HCT116 (cell line): Measurements from ENCODE around the gene HDDC3. TPM values are rescaled to one million over a fixed set of nuclear protein-coding genes. Genes with fewer than 3 reads are reported as not detected.

Experiments
- ATAC-seq: fragments of 200-7000 bp; cut with Tn5 transposase; 2 replicates; pipeline ENCODE4 v1.9.1; 2020; ENCODE audit warnings: mild to moderate bottlenecking, moderate library complexity
- BruUV-seq: library from RNA; stranded (reverse); fragments of 400-500 nt; replicated peaks from 2 replicates; lab custom pipeline; 2021; lab: Mats Ljungman, UMichigan
- CTCF ChIA-PET: fragments of 300-600 bp; sonication (Branson Sonifier 250); formaldehyde crosslinking; loops from one replicate; lab custom pipeline; 2021; ENCODE audit warnings: antibody characterized with exemption; lab: Charles Lee
- POLR2A ChIA-PET: fragments of 300-600, 350-600 bp; sonication (Branson Sonifier 250); formaldehyde crosslinking; loops from one replicate; lab custom pipeline; 2021; ENCODE audit warnings: antibody characterized with exemption; lab: Charles Lee
- RAD21 ChIA-PET, 2 experiments: fragments of 300-600 bp; sonication (Branson Sonifier 250); formaldehyde crosslinking; loops; one replicate each; lab custom pipeline; 2023; ENCODE audit warnings: low total read pairs in 2 of 2; ENCODE audit not compliant: uncharacterized antibody in 2 of 2, unreplicated experiment in 2 of 2, low non-redundant PET in 1 of 2; lab: Charles Lee
- DNase-seq: peaks from one replicate; pipeline ENCODE4 v3.0.0-alpha.2; 2010; ENCODE audit warnings: low read depth, low spot score
- H2AFZ ChIP-seq: fragments of 200-600 bp; shearing (Covaris generic), sonication (generic); 2 replicates; pipeline ENCODE4 v1.6.1; 2017; ENCODE audit warnings: low read depth, mixed run types, mixed read lengths, antibody characterized with exemption, low read length; ENCODE audit not compliant: poor library complexity, severe bottlenecking
- H3K27ac ChIP-seq: 2 replicates; pipeline ENCODE4 v1.5.1; 2012; ENCODE audit warnings: low read depth, low read length
- H3K27me3 ChIP-seq: fragments of 200-600 bp; sonication (generic); 2 replicates; pipeline ENCODE4 v1.6.1; 2016; ENCODE audit warnings: mixed run types, low read length, mixed read lengths; ENCODE audit not compliant: insufficient read depth
- H3K36me3 ChIP-seq, 2 experiments: fragments of 200-500 bp in 1 of 2; fragments of 200-600 bp in 1 of 2; sonication (Bioruptor generic) in 1 of 2; sonication (generic) in 1 of 2; 2 replicates each; pipeline versions ENCODE4 v1.5.1 to v1.6.1; 2014 to 2016; ENCODE audit warnings: low read length in 2 of 2, inconsistent platforms in 1 of 2, mixed read lengths in 1 of 2, mixed run types in 1 of 2; ENCODE audit not compliant: insufficient read depth in 2 of 2, control insufficient read depth in 1 of 2
- H3K4me1 ChIP-seq, 2 experiments: fragments of 200-600 bp in 1 of 2; sonication (generic) in 1 of 2; 2 replicates each; pipeline versions ENCODE4 v1.5.1 to v1.6.1; 2012 to 2017; ENCODE audit warnings: low read length in 2 of 2, inconsistent platforms in 1 of 2, mild to moderate bottlenecking in 1 of 2, mixed read lengths in 1 of 2, mixed run types in 1 of 2, moderate library complexity in 1 of 2; ENCODE audit not compliant: insufficient read depth in 2 of 2, control insufficient read depth in 1 of 2
- H3K4me2 ChIP-seq: fragments of 200-600 bp; sonication (generic); 2 replicates; pipeline ENCODE4 v1.6.1; 2017; ENCODE audit warnings: mixed run types, low read length, mixed read lengths
- H3K4me3 ChIP-seq, 2 experiments: fragments of 200-600 bp in 1 of 2; sonication (generic) in 1 of 2; replicated peaks in 1 of 2; 2 replicates each; pipeline ENCODE4 v1.5.1; 2011 to 2016; ENCODE audit warnings: low read length in 2 of 2, control low read depth in 1 of 2, low read depth in 1 of 2, mild to moderate bottlenecking in 1 of 2, mixed read lengths in 1 of 2, mixed run types in 1 of 2
- H3K79me2 ChIP-seq: fragments of 200-600 bp; sonication (generic); 2 replicates; pipeline ENCODE4 v1.6.1; 2017; ENCODE audit warnings: mild to moderate bottlenecking, mixed run types, low read length, moderate library complexity, mixed read lengths; ENCODE audit not compliant: insufficient read depth
- H3K9ac ChIP-seq: fragments of 200-600 bp; sonication (generic); 2 replicates; pipeline ENCODE4 v1.6.1; 2016; ENCODE audit warnings: low read length, mixed read lengths
- H3K9me2 ChIP-seq: fragments of 200-600 bp; sonication (generic), shearing (Covaris generic); 2 replicates; pipeline ENCODE4 v1.6.1; 2017; ENCODE audit warnings: mixed run types, mild to moderate bottlenecking, moderate library complexity; ENCODE audit not compliant: insufficient read depth
- H3K9me3 ChIP-seq, 2 experiments: fragments of 200-500 bp in 1 of 2; fragments of 200-600 bp in 1 of 2; sonication (Bioruptor generic) in 1 of 2; sonication (generic) in 1 of 2; 2 replicates each; pipeline ENCODE4 v1.6.1; 2014 to 2017; ENCODE audit warnings: low read length in 2 of 2, mixed read lengths in 2 of 2, inconsistent platforms in 1 of 2, low read depth in 1 of 2, mild to moderate bottlenecking in 1 of 2, mixed run types in 1 of 2, moderate library complexity in 1 of 2; ENCODE audit not compliant: control insufficient read depth in 1 of 2, insufficient read depth in 1 of 2
- H4K20me1 ChIP-seq: fragments of 200-600 bp; sonication (generic), shearing (Covaris generic); 2 replicates; pipeline ENCODE4 v1.6.1; 2017; ENCODE audit warnings: mixed run types, mild to moderate bottlenecking, moderate library complexity; ENCODE audit not compliant: insufficient read depth
- CBX3 ChIP-seq: IDR thresholded peaks from 2 replicates; pipeline ENCODE4 v1.6.1; 2012; ENCODE audit warnings: low read depth
- CEBPB ChIP-seq: IDR thresholded peaks from 2 replicates; pipeline ENCODE4 v1.6.1; 2012; ENCODE audit warnings: low read depth
- CTCF ChIP-seq, 3 experiments: fragments of 200-600 bp in 1 of 3; sonication (generic) in 1 of 3; IDR thresholded peaks in 2 of 3; conservative IDR thresholded peaks in 1 of 3; 2 replicates each; pipeline ENCODE4 v1.5.1; 2012 to 2017; ENCODE audit warnings: low read depth in 2 of 3, low read length in 2 of 3, antibody characterized with exemption in 1 of 3, borderline replicate concordance in 1 of 3, control low read depth in 1 of 3, mild to moderate bottlenecking in 1 of 3, mixed read lengths in 1 of 3, mixed run types in 1 of 3, moderate library complexity in 1 of 3; ENCODE audit not compliant: insufficient read depth in 1 of 3
- ELF1 ChIP-seq: IDR thresholded peaks from 2 replicates; pipeline ENCODE4 v1.6.1; 2012; ENCODE audit warnings: low read depth, borderline replicate concordance
- FOSL1 ChIP-seq: IDR thresholded peaks from 2 replicates; pipeline ENCODE4 v1.6.1; 2012; ENCODE audit warnings: low read depth
- SIN3A ChIP-seq: IDR thresholded peaks from 2 replicates; pipeline ENCODE4 v1.6.1; 2012; ENCODE audit warnings: low read depth
- SRF ChIP-seq: IDR thresholded peaks from 2 replicates; pipeline ENCODE4 v1.6.1; 2012; ENCODE audit warnings: low read depth
- TCF7L2 ChIP-seq: IDR thresholded peaks from 2 replicates; pipeline ENCODE4 v1.7.0; 2011; ENCODE audit warnings: borderline replicate concordance, inconsistent platforms; ENCODE audit not compliant: insufficient read depth, insufficient read length; ENCODE audit errors: extremely low read depth
- YY1 ChIP-seq: IDR thresholded peaks from 2 replicates; pipeline ENCODE4 v1.6.1; 2011; ENCODE audit warnings: low read length, low read depth, moderate library complexity, mild to moderate bottlenecking; ENCODE audit not compliant: insufficient replicate concordance; ENCODE audit errors: extremely low read depth
- ZFX ChIP-seq: fragments of 450-650 bp; IDR thresholded peaks from 2 replicates; pipeline ENCODE4 v1.6.1; 2017
- intact Hi-C: fragments of 100-400 bp; cut with micrococcal nuclease; formaldehyde crosslinking; loops from 2 replicates; pipeline ENCODE4 v1.10.0; 2022
- total RNA-seq: library from RNA; stranded (reverse); gene quantifications from one replicate; pipeline ENCODE4 v1.2.1, GENCODE V29; 2021; ENCODE audit not compliant: unreplicated experiment
- TF ChIP-seq, protein P1 (sequence below): IDR thresholded peaks from 2 replicates; pipeline ENCODE4 v1.6.1; 2012

HDDC3 gene
- total RNA-seq, 1 experiment from 2014 or later = 20.4 TPM

DNA sequence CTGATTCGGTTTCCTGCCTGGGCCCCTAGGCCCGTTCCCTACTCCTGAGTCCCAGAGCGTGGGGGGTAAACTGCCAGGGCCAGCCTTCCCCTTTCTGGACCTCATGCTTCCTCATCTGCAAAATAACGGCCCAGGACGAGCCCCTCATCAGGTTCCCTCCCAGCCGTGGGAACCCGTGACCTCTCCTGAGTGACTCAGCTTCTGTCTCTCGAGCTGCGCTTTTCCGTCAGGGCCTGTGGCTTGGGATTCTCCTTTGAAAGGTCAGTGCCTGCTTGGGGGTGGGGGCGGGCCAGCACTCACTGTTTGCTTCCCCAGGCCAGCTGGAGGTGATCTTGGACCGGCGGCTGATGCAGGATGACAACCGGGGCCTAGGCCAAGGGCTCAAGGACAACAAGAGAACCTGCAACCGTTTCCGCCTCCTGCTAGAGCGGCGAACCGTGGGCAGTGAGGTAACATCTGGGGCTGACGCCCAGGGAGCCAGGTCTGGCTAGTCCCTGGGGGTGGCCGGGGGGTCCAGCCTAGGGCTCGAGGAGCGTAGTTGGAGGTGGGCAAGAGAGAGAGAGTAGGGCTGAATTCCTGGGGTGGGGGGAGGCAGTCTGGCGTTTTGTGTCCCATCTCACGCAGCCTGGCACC lies 16.4 kb downstream of the HDDC3 start:
- RAD21 ChIA-PET = no interaction called here
- POLR2A ChIA-PET = no interaction called here
- H3K9me3 ChIP-seq = no peaks in the 10 kb centered on the region
- H2AFZ ChIP-seq = no peak overlapping the region
- H3K4me1 ChIP-seq = no peaks in the 10 kb centered on the region
- H3K4me2 ChIP-seq = no peak overlapping the region
- H3K36me3 ChIP-seq = peaks cover 2 to 4% of the 10 kb centered on the region in 2 experiments; a peak in 3 of 4 replicates
- CTCF ChIA-PET = no interaction called here
- no peak for ATAC-seq
- no peaks in the 10 kb centered on the region for H3K79me2 ChIP-seq
- BruUV-seq = no TSS peak
- TF ChIP-seq ZFX = no peak
- TF ChIP-seq FOSL1 = no peak
- no peak for TF ChIP-seq ELF1
- TF ChIP-seq CBX3 = no peak
- TF ChIP-seq CEBPB = no peak
- no peak for TF ChIP-seq TCF7L2
- TF ChIP-seq, protein P1, sequence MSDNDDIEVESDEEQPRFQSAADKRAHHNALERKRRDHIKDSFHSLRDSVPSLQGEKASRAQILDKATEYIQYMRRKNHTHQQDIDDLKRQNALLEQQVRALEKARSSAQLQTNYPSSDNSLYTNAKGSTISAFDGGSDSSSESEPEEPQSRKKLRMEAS = no peak
- no peak for TF ChIP-seq SIN3A
- no peak for TF ChIP-seq SRF
- no peak for TF ChIP-seq YY1
- H3K9me2 ChIP-seq = no peaks in the 10 kb centered on the region
- no peak overlapping the region for H3K9ac ChIP-seq
- H4K20me1 ChIP-seq = no peaks in the 10 kb centered on the region
- no peak overlapping the region for H3K4me3 ChIP-seq
- DNase-seq = no peak
- intact Hi-C loops = no loop called here
- H3K27ac ChIP-seq = no peak overlapping the region
- H3K27me3 ChIP-seq = no peaks in the 10 kb centered on the region

DNA sequence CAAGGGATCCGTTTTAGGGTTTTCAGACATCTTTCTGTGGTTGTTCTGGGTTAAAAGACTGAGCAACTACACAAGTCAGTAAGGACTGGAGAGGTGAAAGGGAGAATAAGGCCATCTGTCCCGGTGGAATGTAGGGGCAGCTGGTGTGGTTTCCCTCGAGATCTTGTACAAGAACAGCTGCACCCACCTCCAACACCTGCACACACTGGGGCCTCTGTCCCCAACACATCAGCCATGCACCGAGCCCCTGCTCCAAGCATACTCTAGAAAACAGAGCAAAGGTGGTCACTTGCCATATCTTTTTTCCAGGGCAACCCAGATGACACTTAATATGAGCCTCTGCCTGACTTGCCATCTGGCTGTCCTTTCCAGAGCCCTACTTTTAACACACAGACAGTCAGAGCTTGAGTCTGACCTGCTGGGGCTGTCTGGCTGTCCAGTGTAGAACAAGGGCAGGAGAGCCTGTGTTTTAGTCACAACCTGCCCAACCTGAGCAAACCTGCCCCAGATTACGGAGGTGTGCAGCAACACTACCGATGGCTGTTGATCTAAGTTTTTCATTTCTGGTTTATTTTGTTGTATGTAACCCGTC lies 17.0 kb downstream of the HDDC3 start:
- ChIA-PET CTCF (no interaction called here), POLR2A (no interaction called here), RAD21 (no interaction called here)
- ATAC-seq = no peak
- H3K9ac ChIP-seq = no peak overlapping the region
- H3K4me1 ChIP-seq = no peaks in the 10 kb centered on the region
- H3K4me3 ChIP-seq = no peak overlapping the region
- H3K79me2 ChIP-seq = no peaks in the 10 kb centered on the region
- peaks cover 2 to 4% of the 10 kb centered on the region in 2 experiments; a peak in 2 of 4 replicates for H3K36me3 ChIP-seq
- no peaks in the 10 kb centered on the region for H4K20me1 ChIP-seq
- no peak for TF ChIP-seq CTCF (IDR thresholded peaks at IDR 0.05 in 2 of 3, conservative IDR thresholded peaks at IDR 0.05 in 1 of 3; ENCODE audit: borderline replicate concordance in 1 of 3, insufficient read depth in 1 of 3, low read depth in 2 of 3, low read length in 2 of 3)
- no peaks in the 10 kb centered on the region for H3K27me3 ChIP-seq
- H3K27ac ChIP-seq = no peak overlapping the region
- H3K9me2 ChIP-seq = no peaks in the 10 kb centered on the region
- no peak overlapping the region for H3K4me2 ChIP-seq
- no peaks in the 10 kb centered on the region for H3K9me3 ChIP-seq
- intact Hi-C loops = no loop called here
- DNase-seq = no peak
- H2AFZ ChIP-seq = no peak overlapping the region
- no TSS peak for BruUV-seq
